IMR-90 (cell line): ENCODE measurements around the gene LRG1. TPM values are rescaled to one million over a fixed set of nuclear protein-coding genes. Genes with fewer than 3 reads are reported as not detected.
A peak's percentile ranks its signal among the peaks of the same experiment; 100 is the strongest.

Source experiments
- ATAC-seq: fragments of 200-7000 bp; cut with Tn5 transposase; 2 replicates; pipeline ENCODE4 v1.9.1; 2020; ENCODE audit warnings: low read depth, mild to moderate bottlenecking, moderate library complexity
- BruUV-seq: library from RNA; stranded (reverse); fragments of 400-500 nt; replicated peaks from 2 replicates; lab custom pipeline; 2021; lab: Mats Ljungman, UMichigan
- CTCF ChIA-PET: fragments of 300-600 bp; formaldehyde crosslinking; extraction: SDS; loops from one replicate; lab custom pipeline; 2021; ENCODE audit warnings: antibody characterized with exemption; lab: Yijun Ruan, JAX
- POLR2A ChIA-PET: fragments of 300-600 bp; sonication (Branson Sonifier 250); formaldehyde crosslinking; loops from one replicate; lab custom pipeline; 2022; ENCODE audit warnings: antibody characterized with exemption; ENCODE audit not compliant: unreplicated experiment; lab: Charles Lee
- DNase-seq: peaks from one replicate; pipeline ENCODE4 v3.0.0; 2013
- H2AFZ ChIP-seq: replicated peaks from 2 replicates; pipeline ENCODE3; 2013; ENCODE audit warnings: low read length, mild to moderate bottlenecking; ENCODE audit not compliant: poor library complexity
- H2AK5ac ChIP-seq: 2 replicates; pipeline ENCODE4 v1.6.1; 2013; ENCODE audit warnings: low read depth, low read length, inconsistent platforms
- H2AK9ac ChIP-seq: replicated peaks from 2 replicates; pipeline ENCODE3; 2013; ENCODE audit warnings: mild to moderate bottlenecking, low read depth, low read length, moderate library complexity; ENCODE audit not compliant: poor library complexity
- H2BK120ac ChIP-seq: 2 replicates; pipeline ENCODE4 v1.6.1; 2013; ENCODE audit warnings: low read depth, low read length, inconsistent platforms
- H2BK15ac ChIP-seq: 3 replicates; pipeline ENCODE4 v1.6.1; 2013; ENCODE audit warnings: low read depth, low read length, inconsistent platforms
- H2BK20ac ChIP-seq: 2 replicates; pipeline ENCODE4 v1.6.1; 2013; ENCODE audit warnings: low read depth, mild to moderate bottlenecking, inconsistent platforms, low read length, moderate library complexity
- H2BK5ac ChIP-seq: 2 replicates; pipeline ENCODE4 v1.6.1; 2013; ENCODE audit warnings: mild to moderate bottlenecking, low read depth, low read length, inconsistent platforms; ENCODE audit not compliant: poor library complexity, severe bottlenecking
- H3K14ac ChIP-seq: replicated peaks from 2 replicates; pipeline ENCODE4 v1.6.1; 2013; ENCODE audit warnings: low read depth, low read length, inconsistent platforms
- H3K18ac ChIP-seq: 2 replicates; pipeline ENCODE4 v1.6.1; 2013; ENCODE audit warnings: low read depth, low read length, control low read depth
- H3K23ac ChIP-seq: 2 replicates; pipeline ENCODE4 v1.6.1; 2013; ENCODE audit warnings: low read depth, low read length, inconsistent platforms
- H3K27ac ChIP-seq: 2 replicates; pipeline ENCODE4 v1.5.1; 2013; ENCODE audit warnings: mild to moderate bottlenecking, control low read depth, low read length; ENCODE audit not compliant: insufficient read depth
- H3K27me3 ChIP-seq: 2 replicates; pipeline ENCODE4 v1.6.1; 2013; ENCODE audit warnings: low read length; ENCODE audit not compliant: control insufficient read depth, insufficient read depth
- H3K36me3 ChIP-seq: 2 replicates; pipeline ENCODE4 v1.6.1; 2013; ENCODE audit warnings: low read length, mixed read lengths; ENCODE audit not compliant: control insufficient read depth, insufficient read depth
- H3K4ac ChIP-seq: 2 replicates; pipeline ENCODE4 v1.6.1; 2013; ENCODE audit warnings: low read depth, low read length, inconsistent platforms
- H3K4me1 ChIP-seq: 2 replicates; pipeline ENCODE4 v1.6.1; 2013; ENCODE audit warnings: low read length, mixed read lengths; ENCODE audit not compliant: control insufficient read depth, insufficient read depth
- H3K4me2 ChIP-seq: 2 replicates; pipeline ENCODE4 v1.6.1; 2013; ENCODE audit warnings: low read depth, mild to moderate bottlenecking, control low read depth, low read length, moderate library complexity
- H3K4me3 ChIP-seq: 2 replicates; pipeline ENCODE4 v1.5.1; 2013; ENCODE audit warnings: low read depth, mild to moderate bottlenecking, control low read depth, low read length, moderate library complexity; ENCODE audit not compliant: insufficient read depth
- H3K56ac ChIP-seq: 2 replicates; pipeline ENCODE4 v1.6.1; 2013; ENCODE audit warnings: low read length, inconsistent platforms; ENCODE audit not compliant: insufficient read depth; ENCODE audit errors: extremely low read depth
- H3K79me1 ChIP-seq, 2 experiments: 2 replicates each; pipeline ENCODE4 v1.6.1; 2013; ENCODE audit warnings: low read length in 2 of 2, inconsistent platforms in 1 of 2, low read depth in 1 of 2
- H3K9ac ChIP-seq: 2 replicates; pipeline ENCODE4 v1.6.1; 2013; ENCODE audit warnings: low read depth, low read length, control low read depth
- H3K9me1 ChIP-seq: 2 replicates; pipeline ENCODE4 v1.6.1; 2013; ENCODE audit warnings: low read length, inconsistent platforms; ENCODE audit not compliant: insufficient read depth
- H3K9me3 ChIP-seq: 2 replicates; pipeline ENCODE4 v1.6.1; 2013; ENCODE audit warnings: low read length; ENCODE audit not compliant: control insufficient read depth, insufficient read depth
- H4K20me1 ChIP-seq: 2 replicates; pipeline ENCODE4 v1.6.1; 2013; ENCODE audit warnings: low read length, inconsistent platforms; ENCODE audit not compliant: insufficient read depth
- H4K5ac ChIP-seq: 2 replicates; pipeline ENCODE4 v1.6.1; 2013; ENCODE audit warnings: mild to moderate bottlenecking, low read depth, low read length, control low read depth
- H4K8ac ChIP-seq, 2 experiments: 2 replicates each; pipeline ENCODE4 v1.6.1; 2013; ENCODE audit warnings: low read depth in 2 of 2, low read length in 2 of 2, control low read depth in 1 of 2, inconsistent platforms in 1 of 2
- H4K91ac ChIP-seq: 2 replicates; pipeline ENCODE4 v1.6.1; 2013; ENCODE audit warnings: low read depth, low read length, inconsistent platforms; ENCODE audit not compliant: insufficient read depth
- BHLHE40 ChIP-seq: fragments of 150-350 bp; IDR thresholded peaks from 2 replicates; pipeline ENCODE4 v1.6.1; 2016; ENCODE audit warnings: mild to moderate bottlenecking, low read depth, low read length
- CEBPB ChIP-seq: IDR thresholded peaks from 2 replicates; pipeline ENCODE4 v1.6.1; 2012; ENCODE audit warnings: low read depth, low read length, improper control_type of control experiment
- CHD1 ChIP-seq: IDR thresholded peaks from 2 replicates; pipeline ENCODE4 v1.6.1; 2012; ENCODE audit warnings: low read depth, low read length, improper control_type of control experiment
- FOS ChIP-seq: fragments of 150-350 bp; IDR thresholded peaks from 2 replicates; pipeline ENCODE4 v1.6.1; 2016; ENCODE audit warnings: low read depth, low read length
- MAFK ChIP-seq: IDR thresholded peaks from 2 replicates; pipeline ENCODE4 v1.6.1; 2012; ENCODE audit warnings: low read depth, low read length, improper control_type of control experiment
- MAZ ChIP-seq: IDR thresholded peaks from 2 replicates; pipeline ENCODE4 v1.6.1; 2012; ENCODE audit warnings: low read depth, mild to moderate bottlenecking, low read length, improper control_type of control experiment, moderate library complexity, borderline replicate concordance
- MXI1 ChIP-seq: IDR thresholded peaks from 2 replicates; pipeline ENCODE4 v1.6.1; 2012; ENCODE audit warnings: low read depth, mild to moderate bottlenecking, low read length, moderate library complexity, borderline replicate concordance
- NFE2L2 ChIP-seq: fragments of 150-350 bp; IDR thresholded peaks from 2 replicates; pipeline ENCODE4 v1.6.1; 2016; ENCODE audit warnings: low read depth, mild to moderate bottlenecking, low read length
- POLR2A ChIP-seq: IDR thresholded peaks from 2 replicates; pipeline ENCODE4 v1.6.1; 2012; ENCODE audit warnings: mild to moderate bottlenecking, low read depth, low read length
- RCOR1 ChIP-seq: IDR thresholded peaks from 2 replicates; pipeline ENCODE4 v1.6.1; 2012; ENCODE audit warnings: mild to moderate bottlenecking, low read length, improper control_type of control experiment; ENCODE audit not compliant: insufficient replicate concordance
- RFX5 ChIP-seq: IDR thresholded peaks from 2 replicates; pipeline ENCODE4 v1.8.0; 2012; ENCODE audit warnings: low read depth, mild to moderate bottlenecking, low read length, moderate library complexity
- SMC3 ChIP-seq: fragments of 150-350 bp; IDR thresholded peaks from 2 replicates; pipeline ENCODE4 v1.6.1; 2016; ENCODE audit warnings: low read depth, mild to moderate bottlenecking, antibody characterized with exemption, low read length, moderate library complexity
- WGBS, 2 experiments: methylation state at CpG; one replicate each; pipeline versions ENCODE4 v1.1.5 to v1.1.7; 2013; ENCODE audit warnings: missing lambda C conversion rate in 2 of 2; ENCODE audit not compliant: insufficient read length in 1 of 2; ENCODE audit errors: extremely low coverage in 2 of 2; 5-methylcytosine and 5-hydroxymethylcytosine counted together
- dilution Hi-C: fragments of 300-500 bp; cut with HindIII; formaldehyde crosslinking; loops from one replicate; pipeline ENCODE4 v1.14.3; 2018; ENCODE audit warnings: low sequenced_read_pairs; ENCODE audit not compliant: unreplicated experiment
- in situ Hi-C: fragments of 300-500 bp; cut with MboI; formaldehyde crosslinking; loops from 3 replicates; pipeline ENCODE4 v1.14.3; 2019; ENCODE audit warnings: low sequenced_read_pairs, inconsistent platforms, mixed read lengths
- intact Hi-C: fragments of 100-400 bp; cut with micrococcal nuclease; formaldehyde crosslinking; loops from 2 replicates; pipeline ENCODE4 v1.10.0; 2022
- polyA plus RNA-seq, 3 experiments: library from polyadenylated mRNA; depleted of rRNA; stranded (reverse); fragments of >200 nt; gene quantifications; 2 replicates each; pipeline ENCODE4 v1.2.3, GENCODE V29; 2012; ENCODE audit warnings: low replicate concordance in 1 of 3
- total RNA-seq: library from RNA; depleted of rRNA; stranded (reverse); fragments of >200 nt; gene quantifications from 2 replicates; pipeline ENCODE4 v1.2.3, GENCODE V29; 2012
- TF ChIP-seq, protein P1 (sequence below): fragments of 150-350 bp; IDR thresholded peaks from 2 replicates; pipeline ENCODE4 v1.6.1; 2017; ENCODE audit warnings: mild to moderate bottlenecking, antibody characterized with exemption, low read length, low read depth
- TF ChIP-seq, protein P2 (sequence below): fragments of 150-350 bp; IDR thresholded peaks from 2 replicates; pipeline ENCODE4 v1.6.1; 2016; ENCODE audit warnings: low read depth, mild to moderate bottlenecking, low read length, moderate library complexity, borderline replicate concordance
- TF ChIP-seq, protein P3 (sequence below): conservative IDR thresholded peaks from 2 replicates; pipeline ENCODE4 v1.5.1; 2012; ENCODE audit warnings: mild to moderate bottlenecking, low read depth, low read length, improper control_type of control experiment

LRG1 gene
- total and polyA plus RNA-seq, 2 of the 4 experiments (the other 2 are of a cell fraction), result not detected

DNA sequence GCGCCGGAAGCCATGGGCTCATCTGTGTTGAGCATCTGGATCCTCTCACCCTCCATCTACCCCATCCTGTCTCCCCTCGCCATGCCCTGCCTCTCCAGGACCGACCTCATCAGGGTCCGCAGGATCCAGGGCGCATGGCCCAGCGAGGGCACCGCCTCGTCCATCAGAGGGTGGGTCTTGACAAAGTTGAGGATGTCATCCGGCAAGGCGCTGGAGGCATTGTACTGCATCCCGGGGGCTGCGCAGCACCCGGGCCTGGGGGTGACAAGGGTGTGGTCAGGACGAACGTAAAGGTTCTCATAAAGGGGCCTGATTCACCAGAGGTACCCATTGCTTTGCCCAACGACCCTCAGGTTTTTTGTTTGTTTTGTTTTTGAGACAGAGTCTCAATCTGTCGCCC lies 10.2 kb upstream of the LRG1 start:
- in situ Hi-C loops (no loop called here), dilution Hi-C loops (no loop called here), intact Hi-C loops (no loop called here)
- POLR2A ChIA-PET, result no interaction called here
- no peaks in the 10 kb centered on the region for H3K79me1 ChIP-seq
- CTCF ChIA-PET, result no interaction called here
- H4K20me1 ChIP-seq, result no peaks in the 10 kb centered on the region
- no TSS peak for BruUV-seq
- H2BK5ac ChIP-seq, result no peak overlapping the region
- H4K91ac ChIP-seq, result no peak overlapping the region
- no peak for ATAC-seq
- H3K4me3 ChIP-seq, result no peak overlapping the region
- no peak overlapping the region for H3K4me2 ChIP-seq
- H2AK5ac ChIP-seq, result no peak overlapping the region
- H3K14ac ChIP-seq, result no peak overlapping the region
- H3K27ac ChIP-seq, result no peak overlapping the region
- no peak overlapping the region for H2BK15ac ChIP-seq
- H3K36me3 ChIP-seq, result no peaks in the 10 kb centered on the region
- H2AK9ac ChIP-seq, result no peak overlapping the region
- H3K23ac ChIP-seq, result no peak overlapping the region
- H3K9me1 ChIP-seq, result no peaks in the 10 kb centered on the region
- DNase-seq, result no peak
- H3K4ac ChIP-seq, result no peak overlapping the region
- H3K9me3 ChIP-seq, result no peaks in the 10 kb centered on the region
- no peak overlapping the region for H2BK120ac ChIP-seq
- H3K18ac ChIP-seq, result no peak overlapping the region
- H3K9ac ChIP-seq, result no peak overlapping the region
- no peak overlapping the region for H2BK20ac ChIP-seq
- TF ChIP-seq, protein P1, sequence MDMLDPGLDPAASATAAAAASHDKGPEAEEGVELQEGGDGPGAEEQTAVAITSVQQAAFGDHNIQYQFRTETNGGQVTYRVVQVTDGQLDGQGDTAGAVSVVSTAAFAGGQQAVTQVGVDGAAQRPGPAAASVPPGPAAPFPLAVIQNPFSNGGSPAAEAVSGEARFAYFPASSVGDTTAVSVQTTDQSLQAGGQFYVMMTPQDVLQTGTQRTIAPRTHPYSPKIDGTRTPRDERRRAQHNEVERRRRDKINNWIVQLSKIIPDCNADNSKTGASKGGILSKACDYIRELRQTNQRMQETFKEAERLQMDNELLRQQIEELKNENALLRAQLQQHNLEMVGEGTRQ, result no peak
- TF ChIP-seq MAZ (no peak), CHD1 (no peak), RCOR1 (no peak), MXI1 (no peak), MAFK (no peak), FOS (no peak), BHLHE40 (no peak), POLR2A (no peak), CEBPB (no peak), SMC3 (no peak), NFE2L2 (no peak), RFX5 (no peak)
- TF ChIP-seq, protein P2, sequence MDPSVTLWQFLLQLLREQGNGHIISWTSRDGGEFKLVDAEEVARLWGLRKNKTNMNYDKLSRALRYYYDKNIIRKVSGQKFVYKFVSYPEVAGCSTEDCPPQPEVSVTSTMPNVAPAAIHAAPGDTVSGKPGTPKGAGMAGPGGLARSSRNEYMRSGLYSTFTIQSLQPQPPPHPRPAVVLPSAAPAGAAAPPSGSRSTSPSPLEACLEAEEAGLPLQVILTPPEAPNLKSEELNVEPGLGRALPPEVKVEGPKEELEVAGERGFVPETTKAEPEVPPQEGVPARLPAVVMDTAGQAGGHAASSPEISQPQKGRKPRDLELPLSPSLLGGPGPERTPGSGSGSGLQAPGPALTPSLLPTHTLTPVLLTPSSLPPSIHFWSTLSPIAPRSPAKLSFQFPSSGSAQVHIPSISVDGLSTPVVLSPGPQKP, result no peak
- TF ChIP-seq, protein P3, sequence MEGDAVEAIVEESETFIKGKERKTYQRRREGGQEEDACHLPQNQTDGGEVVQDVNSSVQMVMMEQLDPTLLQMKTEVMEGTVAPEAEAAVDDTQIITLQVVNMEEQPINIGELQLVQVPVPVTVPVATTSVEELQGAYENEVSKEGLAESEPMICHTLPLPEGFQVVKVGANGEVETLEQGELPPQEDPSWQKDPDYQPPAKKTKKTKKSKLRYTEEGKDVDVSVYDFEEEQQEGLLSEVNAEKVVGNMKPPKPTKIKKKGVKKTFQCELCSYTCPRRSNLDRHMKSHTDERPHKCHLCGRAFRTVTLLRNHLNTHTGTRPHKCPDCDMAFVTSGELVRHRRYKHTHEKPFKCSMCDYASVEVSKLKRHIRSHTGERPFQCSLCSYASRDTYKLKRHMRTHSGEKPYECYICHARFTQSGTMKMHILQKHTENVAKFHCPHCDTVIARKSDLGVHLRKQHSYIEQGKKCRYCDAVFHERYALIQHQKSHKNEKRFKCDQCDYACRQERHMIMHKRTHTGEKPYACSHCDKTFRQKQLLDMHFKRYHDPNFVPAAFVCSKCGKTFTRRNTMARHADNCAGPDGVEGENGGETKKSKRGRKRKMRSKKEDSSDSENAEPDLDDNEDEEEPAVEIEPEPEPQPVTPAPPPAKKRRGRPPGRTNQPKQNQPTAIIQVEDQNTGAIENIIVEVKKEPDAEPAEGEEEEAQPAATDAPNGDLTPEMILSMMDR, result no peak
- no peak overlapping the region for H4K8ac ChIP-seq
- H3K56ac ChIP-seq, result no peak overlapping the region
- WGBS, 2 experiments, result 84% methylated on average over 7 of the region's 18 CpGs; no CpG with 5 or more reads in 1 of the 2 experiments
- peaks cover 2% of the 10 kb centered on the region; the same call in 1 of the 2 replicates for H3K27me3 ChIP-seq
- H4K5ac ChIP-seq, result no peak overlapping the region
- H3K4me1 ChIP-seq, result no peaks in the 10 kb centered on the region
- peak overlapping the region; percentile 32 for H2AFZ ChIP-seq
